SK-N-MC (cell line): ENCODE data around the gene IFNK.

Source experiments
- DNase-seq: peaks from one replicate; pipeline ENCODE4 v3.0.0-alpha.2; 2011; ENCODE audit warnings: low read depth, low spot score
- H3K27ac ChIP-seq: fragments of 200-600 bp; sonication (generic); 2 replicates; pipeline ENCODE4 v1.5.1; 2016; ENCODE audit warnings: mixed run types
- H3K36me3 ChIP-seq: fragments of 200-600 bp; sonication (generic); 2 replicates; pipeline ENCODE4 v1.6.1; 2017; ENCODE audit warnings: antibody characterized with exemption, low read length, mixed read lengths; ENCODE audit not compliant: insufficient read depth
- H3K4me3 ChIP-seq: fragments of 200-600 bp; sonication (generic); 2 replicates; pipeline ENCODE4 v1.5.1; 2016
- H3K9ac ChIP-seq: fragments of 200-600 bp; sonication (generic); 2 replicates; pipeline ENCODE4 v1.8.0; 2017; ENCODE audit warnings: mixed run types, mixed read lengths; ENCODE audit not compliant: insufficient read length
- H3K9me3 ChIP-seq: fragments of 200-600 bp; sonication (generic); 2 replicates; pipeline ENCODE4 v1.6.1; 2017; ENCODE audit warnings: low read depth, mild to moderate bottlenecking, antibody characterized with exemption, low read length, moderate library complexity, mixed read lengths
- EZH2 ChIP-seq: fragments of 200-600 bp; sonication (generic); IDR thresholded peaks from one replicate; pipeline ENCODE4 v1.6.1; 2017; ENCODE audit warnings: antibody characterized with exemption
- FOXP2 ChIP-seq: optimal IDR thresholded peaks from 2 replicates; pipeline ENCODE3; 2011; ENCODE audit warnings: mild to moderate bottlenecking, moderate library complexity; ENCODE audit not compliant: insufficient read depth; ENCODE audit errors: extremely low read length, control extremely low read depth
- POLR2AphosphoS5 ChIP-seq: IDR thresholded peaks from 2 replicates; pipeline ENCODE4 v1.6.1; 2012; ENCODE audit warnings: mild to moderate bottlenecking, low read depth, low read length, borderline replicate concordance

IFNK gene

DNA sequence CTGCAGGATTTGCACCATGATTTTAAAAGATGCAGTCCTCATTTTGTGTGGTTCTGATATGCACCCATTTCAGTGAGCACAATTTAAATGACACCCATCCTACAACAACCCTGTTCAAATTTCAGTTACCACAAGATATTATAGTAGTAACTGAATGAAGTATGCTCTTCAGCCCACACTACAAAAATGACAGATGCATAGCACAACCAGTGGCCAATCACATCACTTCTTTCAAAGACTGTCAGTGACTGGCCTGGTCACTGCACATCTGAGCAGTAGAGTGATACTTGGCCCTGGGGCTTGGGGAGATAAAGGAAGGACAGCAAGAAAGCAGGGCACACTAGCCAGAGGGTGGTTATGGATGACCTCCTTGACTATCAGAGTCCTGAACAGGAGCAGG, 19.8 kb upstream of the IFNK start:
- Histone ChIP-seq H3K27ac (no peak overlapping the region), H3K36me3 (no peaks in the 10 kb centered on the region), H3K4me3 (no peak overlapping the region), H3K9me3 (no peaks in the 10 kb centered on the region), H3K9ac (no peak overlapping the region)
- no peak for DNase-seq
- TF ChIP-seq FOXP2: no peak
- TF ChIP-seq EZH2: no peak
- no peak for TF ChIP-seq POLR2AphosphoS5

DNA sequence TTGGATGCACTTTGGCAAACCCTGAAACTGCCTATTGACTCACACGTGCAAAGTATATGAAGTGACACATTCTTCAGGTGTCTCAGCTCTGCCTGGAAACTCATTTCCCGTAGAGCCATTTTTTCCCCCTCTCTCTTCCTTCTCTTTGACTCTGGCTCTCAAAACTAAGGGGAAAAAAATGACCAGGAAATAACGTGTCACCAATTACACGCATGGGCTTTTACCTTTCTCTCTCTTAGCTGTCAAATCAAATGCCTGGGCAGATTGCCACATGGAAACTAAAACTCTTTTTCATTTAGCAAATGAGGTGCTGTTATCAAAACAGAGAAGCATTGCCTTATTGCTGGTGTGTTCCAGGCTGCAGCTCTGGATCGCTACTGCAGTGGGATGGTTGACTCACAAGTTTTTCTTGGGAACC, 18.3 kb upstream of the IFNK start:
- TF ChIP-seq EZH2 (no peak), FOXP2 (no peak), POLR2AphosphoS5 (no peak)
- DNase-seq: no peak
- H3K9me3 ChIP-seq: no peaks in the 10 kb centered on the region
- no peaks in the 10 kb centered on the region for H3K36me3 ChIP-seq
- no peak overlapping the region for H3K4me3 ChIP-seq
- no peak overlapping the region for H3K27ac ChIP-seq
- H3K9ac ChIP-seq: no peak overlapping the region

GRCh38 chr9:27506981-27507380, 17.1 kb upstream of the IFNK start:
- no peak overlapping the region for H3K4me3 ChIP-seq
- no peak for DNase-seq
- no peak for TF ChIP-seq FOXP2
- TF ChIP-seq EZH2: no peak
- no peak for TF ChIP-seq POLR2AphosphoS5
- no peak overlapping the region for H3K27ac ChIP-seq
- no peaks in the 10 kb centered on the region for H3K9me3 ChIP-seq
- H3K9ac ChIP-seq: no peak overlapping the region
- no peaks in the 10 kb centered on the region for H3K36me3 ChIP-seq

- Histone ChIP-seq H3K9ac (no peak overlapping the region), H3K36me3 (no peaks in the 10 kb centered on the region), H3K4me3 (no peak overlapping the region), H3K27ac (no peak overlapping the region), H3K9me3 (no peaks in the 10 kb centered on the region)
- no peak for DNase-seq
- TF ChIP-seq EZH2 (no peak), FOXP2 (no peak), POLR2AphosphoS5 (no peak)
Measured at GRCh38 chr9:27510780-27511179, 13.3 kb upstream of the IFNK start.

GRCh38 chr9:27511771-27512170, 12.3 kb upstream of the IFNK start:
- no peak for DNase-seq
- no peaks in the 10 kb centered on the region for H3K9me3 ChIP-seq
- no peaks in the 10 kb centered on the region for H3K36me3 ChIP-seq
- TF ChIP-seq EZH2: no peak
- no peak for TF ChIP-seq POLR2AphosphoS5
- no peak for TF ChIP-seq FOXP2
- no peak overlapping the region for H3K9ac ChIP-seq
- H3K27ac ChIP-seq: no peak overlapping the region
- no peak overlapping the region for H3K4me3 ChIP-seq

- Histone ChIP-seq H3K9ac (no peak overlapping the region), H3K9me3 (no peaks in the 10 kb centered on the region), H3K27ac (no peak overlapping the region), H3K4me3 (no peak overlapping the region), H3K36me3 (no peaks in the 10 kb centered on the region)
- DNase-seq: no peak
- TF ChIP-seq EZH2: no peak
- TF ChIP-seq POLR2AphosphoS5: no peak
- no peak for TF ChIP-seq FOXP2
Measured at GRCh38 chr9:27514551-27514950, 9.5 kb upstream of the IFNK start.

- no peak for TF ChIP-seq EZH2
- no peak for TF ChIP-seq FOXP2
- TF ChIP-seq POLR2AphosphoS5: no peak
- H3K27ac ChIP-seq: no peak overlapping the region
- H3K9me3 ChIP-seq: no peaks in the 10 kb centered on the region
- DNase-seq: no peak
- H3K9ac ChIP-seq: no peak overlapping the region
- H3K36me3 ChIP-seq: no peaks in the 10 kb centered on the region
- H3K4me3 ChIP-seq: no peak overlapping the region
Measured at GRCh38 chr9:27518006-27518405, 6.1 kb upstream of the IFNK start.

DNA sequence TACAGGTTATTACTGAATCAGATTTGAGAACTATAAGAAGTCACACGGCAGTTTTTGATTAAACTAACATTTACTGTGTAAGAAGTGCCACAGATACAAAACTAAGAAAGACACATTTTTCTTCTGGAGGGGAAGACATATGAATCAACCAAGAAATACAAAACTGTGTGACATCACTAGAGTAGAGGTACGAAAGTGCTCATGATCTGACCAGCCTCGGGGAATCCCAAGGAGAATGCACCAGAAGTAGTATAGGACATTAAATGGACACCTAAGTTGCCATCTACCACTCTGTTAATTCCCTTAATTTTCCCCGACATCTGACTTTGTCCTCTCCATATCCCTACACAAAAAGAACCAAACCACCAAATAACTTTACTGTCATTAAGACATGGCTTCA, 5.3 kb upstream of the IFNK start:
- no peak for DNase-seq
- TF ChIP-seq EZH2 (no peak), POLR2AphosphoS5 (no peak), FOXP2 (no peak)
- Histone ChIP-seq H3K4me3 (no peak overlapping the region), H3K9ac (no peak overlapping the region), H3K9me3 (no peaks in the 10 kb centered on the region), H3K36me3 (no peaks in the 10 kb centered on the region), H3K27ac (no peak overlapping the region)
